Peyer's patch (tissue), 4 donors: ENCODE data around the gene WFS1. TPM values are rescaled to one million over a fixed set of nuclear protein-coding genes. Genes with fewer than 3 reads are reported as not detected.

Experiments used
- DNase-seq, 3 donors: peaks; one replicate each; pipeline ENCODE4 v3.0.0-alpha.2; 2017 to 2019
- H3K27ac ChIP-seq, 4 donors: fragments of 200-600 bp; sonication (generic); one replicate each; pipeline ENCODE4 v1.5.1; 2016 to 2019
- H3K27me3 ChIP-seq, 2 donors: fragments of 200-600 bp; sonication (generic); one replicate each; pipeline ENCODE4 v1.5.1; 2019
- H3K36me3 ChIP-seq, 3 donors: fragments of 200-600 bp; sonication (generic); one replicate each; pipeline ENCODE4 v1.5.1; 2016 to 2019
- H3K4me1 ChIP-seq, 4 donors: fragments of 200-600 bp; sonication (generic); one replicate each; pipeline ENCODE4 v1.5.1; 2016 to 2019
- H3K4me3 ChIP-seq, 4 donors: fragments of 200-600 bp; sonication (generic); 1 replicate in 3 of 4; 2 replicates in 1 of 4; pipeline ENCODE4 v1.5.1; 2016 to 2019; ENCODE audit warnings: mild to moderate bottlenecking in 1 of 4
- H3K9me3 ChIP-seq, 4 donors: fragments of 200-600 bp; sonication (generic); one replicate each; pipeline ENCODE4 v1.5.1; 2016 to 2019; ENCODE audit warnings: mild to moderate bottlenecking in 1 of 4
- POLR2A ChIP-seq, 2 donors: fragments of 450-650 bp; IDR thresholded peaks; one replicate each; pipeline ENCODE4 v1.5.1; 2017; ENCODE audit warnings: antibody characterized with exemption in 2 of 2, mild to moderate bottlenecking in 2 of 2, moderate library complexity in 2 of 2
- total RNA-seq, 4 donors: library from RNA; depleted of rRNA; stranded (reverse); fragments of >200 nt; gene quantifications; one replicate each; pipeline ENCODE4 v1.1.0, GENCODE V29; 2016
- TF ChIP-seq, protein P1 (sequence below), 6 experiments: fragments of 450-650 bp in 4 of 6; fragments of 200-600 bp in 2 of 6; sonication (generic) in 1 of 6; IDR thresholded peaks; one replicate each; pipeline ENCODE4 v1.5.1; 2017 to 2019; ENCODE audit warnings: antibody characterized with exemption in 6 of 6, mild to moderate bottlenecking in 3 of 6, moderate library complexity in 1 of 6

The WFS1 gene
- total RNA-seq, 4 donors from 2014 or later = 10.0 to 39.6 (median 30.0) TPM

DNA sequence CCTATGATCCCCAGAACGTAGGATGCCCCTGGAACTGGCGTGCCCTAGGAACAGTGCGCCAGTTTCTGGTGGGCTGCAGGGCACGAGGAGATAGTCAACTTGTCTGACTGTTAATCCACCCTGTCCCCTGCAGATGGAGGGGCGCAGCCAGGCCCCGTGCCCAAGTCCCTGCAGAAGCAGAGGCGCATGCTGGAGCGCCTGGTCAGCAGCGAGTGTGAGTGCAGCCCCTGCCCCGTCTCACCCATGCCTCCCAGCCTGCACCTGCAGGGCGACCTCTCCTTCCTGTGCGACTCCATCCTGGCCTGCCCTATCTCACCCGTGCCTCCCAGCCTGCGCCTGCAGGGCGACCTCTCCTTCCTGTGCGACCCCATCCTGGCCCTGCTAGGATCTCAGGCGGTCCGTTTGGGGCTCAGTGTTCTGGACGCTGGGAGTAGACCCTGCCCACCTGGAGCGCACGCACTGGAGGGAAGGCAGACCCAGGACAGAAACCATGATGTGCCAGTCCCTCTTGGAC is 22.2 kb downstream of the WFS1 start:
- peaks cover 0 to 54% (median 0%) of the 10 kb centered on the region in 3 donors for H3K36me3 ChIP-seq
- DNase-seq = no peak
- H3K27ac ChIP-seq = no peak overlapping the region

DNA sequence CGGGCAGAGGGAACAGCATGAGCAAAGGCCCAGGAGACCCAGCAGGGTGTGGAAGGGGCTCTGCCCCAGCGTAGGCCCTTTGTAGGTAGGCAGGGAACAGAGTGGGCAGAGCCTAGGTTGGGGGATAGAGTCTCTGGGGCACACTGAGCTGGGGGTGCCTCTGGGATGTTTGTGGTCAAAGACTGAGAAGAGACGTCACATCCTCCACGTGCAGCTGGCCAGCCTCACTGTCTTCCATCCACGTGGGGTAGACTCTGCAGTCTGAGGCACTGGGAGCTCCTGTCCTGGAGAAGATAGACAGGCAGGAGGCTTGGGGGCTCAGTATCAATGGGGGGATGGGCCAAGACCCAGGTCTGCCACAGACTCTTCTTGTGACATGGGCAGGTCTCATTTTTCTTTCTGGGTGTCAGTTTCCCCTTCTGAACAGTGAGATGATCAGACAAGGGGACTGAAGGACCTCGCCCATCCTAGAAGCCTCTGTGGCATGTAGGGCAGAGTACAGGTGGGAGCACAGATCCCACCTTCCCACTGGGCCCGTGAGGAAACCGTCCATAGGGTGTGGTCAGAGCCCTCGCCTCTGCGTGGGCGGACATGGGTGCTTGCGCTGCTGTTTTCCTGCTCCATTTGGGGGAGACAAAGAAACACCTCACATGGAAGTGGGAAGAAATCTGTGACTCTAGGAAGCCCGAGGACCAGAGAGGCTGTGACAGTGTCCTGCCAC is 22.9 kb downstream of the WFS1 start:
- DNase-seq = no peak
- H3K9me3 ChIP-seq = no peaks in the 10 kb centered on the region
- no peak overlapping the region for H3K4me3 ChIP-seq
- no peaks in the 10 kb centered on the region for H3K4me1 ChIP-seq
- no peak overlapping the region for H3K27ac ChIP-seq
- TF ChIP-seq POLR2A (IDR thresholded peaks at IDR 0.05) = no peak
- TF ChIP-seq, protein P1, sequence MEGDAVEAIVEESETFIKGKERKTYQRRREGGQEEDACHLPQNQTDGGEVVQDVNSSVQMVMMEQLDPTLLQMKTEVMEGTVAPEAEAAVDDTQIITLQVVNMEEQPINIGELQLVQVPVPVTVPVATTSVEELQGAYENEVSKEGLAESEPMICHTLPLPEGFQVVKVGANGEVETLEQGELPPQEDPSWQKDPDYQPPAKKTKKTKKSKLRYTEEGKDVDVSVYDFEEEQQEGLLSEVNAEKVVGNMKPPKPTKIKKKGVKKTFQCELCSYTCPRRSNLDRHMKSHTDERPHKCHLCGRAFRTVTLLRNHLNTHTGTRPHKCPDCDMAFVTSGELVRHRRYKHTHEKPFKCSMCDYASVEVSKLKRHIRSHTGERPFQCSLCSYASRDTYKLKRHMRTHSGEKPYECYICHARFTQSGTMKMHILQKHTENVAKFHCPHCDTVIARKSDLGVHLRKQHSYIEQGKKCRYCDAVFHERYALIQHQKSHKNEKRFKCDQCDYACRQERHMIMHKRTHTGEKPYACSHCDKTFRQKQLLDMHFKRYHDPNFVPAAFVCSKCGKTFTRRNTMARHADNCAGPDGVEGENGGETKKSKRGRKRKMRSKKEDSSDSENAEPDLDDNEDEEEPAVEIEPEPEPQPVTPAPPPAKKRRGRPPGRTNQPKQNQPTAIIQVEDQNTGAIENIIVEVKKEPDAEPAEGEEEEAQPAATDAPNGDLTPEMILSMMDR (IDR thresholded peaks at IDR 0.05) = no peak
- H3K36me3 ChIP-seq = peaks cover 0 to 47% (median 0%) of the 10 kb centered on the region in 3 donors
- H3K27me3 ChIP-seq = no peaks in the 10 kb centered on the region

More for the DNA sequence above, 22.2 kb downstream of the WFS1 start:
- no peak overlapping the region for H3K4me3 ChIP-seq
- H3K27me3 ChIP-seq = no peaks in the 10 kb centered on the region
- no peaks in the 10 kb centered on the region for H3K9me3 ChIP-seq
- H3K4me1 ChIP-seq = no peaks in the 10 kb centered on the region
- TF ChIP-seq, protein P1 (IDR thresholded peaks at IDR 0.05) = no peak
- no peak for TF ChIP-seq POLR2A (IDR thresholded peaks at IDR 0.05)

DNA sequence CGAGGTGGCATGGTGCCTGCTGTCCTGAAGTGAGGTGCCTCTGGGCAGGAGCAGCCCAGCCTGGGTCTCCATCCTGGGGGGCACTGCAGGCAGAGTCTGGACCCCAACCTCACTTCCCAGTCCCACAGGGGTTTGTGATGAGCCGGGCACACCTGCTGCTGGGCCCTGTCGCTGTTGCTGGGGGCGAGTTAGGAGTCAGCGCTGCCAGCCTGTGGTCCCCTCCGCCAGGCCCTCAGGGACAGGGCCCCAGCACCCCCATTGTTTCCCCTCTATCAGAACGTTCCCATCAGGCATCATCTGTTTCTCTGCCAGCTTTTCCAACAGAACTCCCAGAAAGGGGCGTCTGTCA is 23.4 kb downstream of the WFS1 start:
- DNase-seq = no peak
- Histone ChIP-seq H3K36me3 (peaks cover 0 to 42% (median 0%) of the 10 kb centered on the region in 3 donors), H3K9me3 (no peaks in the 10 kb centered on the region), H3K4me3 (no peak overlapping the region), H3K4me1 (no peaks in the 10 kb centered on the region), H3K27ac (no peak overlapping the region), H3K27me3 (no peaks in the 10 kb centered on the region)
- TF ChIP-seq POLR2A (IDR thresholded peaks at IDR 0.05) = no peak
- TF ChIP-seq, protein P1 (IDR thresholded peaks at IDR 0.05) = no peak

DNA sequence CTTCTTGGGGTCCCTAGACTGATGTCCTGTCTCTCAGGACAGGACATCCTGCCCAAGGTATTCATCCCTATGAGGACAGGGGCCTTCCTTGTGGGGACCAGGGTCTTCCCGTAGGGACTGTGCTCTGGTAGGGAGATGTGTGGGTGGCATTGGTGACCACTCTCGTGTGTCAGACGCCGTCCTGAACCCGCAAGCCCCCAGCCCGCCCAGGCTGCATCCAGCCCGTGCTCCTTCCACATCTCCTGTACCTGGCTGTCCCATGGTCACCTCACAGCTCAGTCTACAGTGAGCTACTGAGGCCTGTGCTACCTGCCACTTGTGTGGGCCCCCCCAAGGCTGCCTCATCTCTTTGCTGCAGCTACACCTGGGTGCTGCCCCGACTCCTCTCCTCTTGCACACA is 24.0 kb downstream of the WFS1 start:
- Histone ChIP-seq H3K27ac (no peak overlapping the region), H3K4me3 (no peak overlapping the region), H3K4me1 (no peaks in the 10 kb centered on the region), H3K27me3 (no peaks in the 10 kb centered on the region), H3K9me3 (no peaks in the 10 kb centered on the region), H3K36me3 (peaks cover 0 to 39% (median 0%) of the 10 kb centered on the region in 3 donors)
- no peak for TF ChIP-seq POLR2A (IDR thresholded peaks at IDR 0.05)
- TF ChIP-seq, protein P1 (IDR thresholded peaks at IDR 0.05) = no peak
- no peak for DNase-seq

DNA sequence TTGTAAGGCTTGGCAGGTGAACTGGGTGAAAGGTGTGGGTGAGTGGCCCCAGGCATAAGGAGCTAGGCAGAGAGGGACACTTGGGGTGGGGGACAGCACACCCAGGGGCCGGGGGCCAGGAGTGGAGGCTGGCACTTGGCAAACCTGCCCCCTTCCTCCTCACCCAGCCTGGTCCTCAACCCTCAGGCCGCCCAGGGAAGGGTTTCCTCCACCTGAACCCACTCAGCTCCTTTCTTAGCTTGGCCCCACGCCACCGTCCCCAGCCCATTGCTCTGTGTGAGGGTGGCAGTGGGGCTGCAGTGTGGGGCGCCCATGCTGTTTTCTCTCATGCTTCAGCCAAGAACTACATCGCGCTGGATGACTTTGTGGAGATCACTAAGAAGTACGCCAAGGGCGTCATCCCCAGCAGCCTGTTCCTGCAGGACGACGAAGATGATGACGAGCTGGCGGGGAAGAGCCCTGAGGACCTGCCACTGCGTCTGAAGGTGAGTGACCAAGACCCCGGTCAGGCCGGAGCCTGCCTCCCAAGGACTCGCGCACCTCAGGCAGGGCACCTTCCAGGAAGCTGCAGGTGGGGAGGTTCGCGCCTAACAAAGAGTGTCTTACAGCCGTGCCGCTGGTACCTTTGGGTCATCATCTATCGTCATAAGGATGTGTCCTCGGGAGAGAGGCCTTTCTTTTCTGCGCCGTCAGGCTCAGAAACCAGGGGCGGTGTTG is 25.2 kb downstream of the WFS1 start:
- no peaks in the 10 kb centered on the region for H3K27me3 ChIP-seq
- peaks cover 0 to 34% (median 0%) of the 10 kb centered on the region in 3 donors for H3K36me3 ChIP-seq
- H3K4me3 ChIP-seq = no peak overlapping the region
- no peaks in the 10 kb centered on the region for H3K4me1 ChIP-seq
- no peak for DNase-seq
- TF ChIP-seq, protein P1 (IDR thresholded peaks at IDR 0.05) = no peak
- TF ChIP-seq POLR2A (IDR thresholded peaks at IDR 0.05) = no peak
- no peaks in the 10 kb centered on the region for H3K9me3 ChIP-seq
- no peak overlapping the region for H3K27ac ChIP-seq
